ENCODE data around the gene PKNOX2.

DNA sequence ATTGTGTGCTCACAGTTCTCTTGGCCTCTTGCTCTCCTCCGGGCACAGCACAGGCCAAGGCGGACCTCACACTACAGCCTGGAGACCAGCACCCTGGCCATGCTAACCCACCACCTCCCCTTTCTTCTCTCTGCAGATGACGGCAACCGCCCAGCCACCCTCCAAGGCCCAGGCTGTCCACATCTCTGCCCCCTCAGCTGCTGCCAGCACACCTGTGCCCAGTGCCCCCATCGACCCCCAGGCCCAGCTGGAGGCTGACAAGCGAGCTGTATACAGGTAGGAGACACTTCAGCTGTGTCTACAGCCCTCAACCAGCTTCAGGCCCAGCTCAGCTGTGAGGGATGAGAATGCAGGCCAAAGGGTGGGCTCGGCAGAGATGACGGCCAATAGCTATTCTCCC is 203.2 kb downstream of the PKNOX2 start:
- TF ChIP-seq, protein P1, sequence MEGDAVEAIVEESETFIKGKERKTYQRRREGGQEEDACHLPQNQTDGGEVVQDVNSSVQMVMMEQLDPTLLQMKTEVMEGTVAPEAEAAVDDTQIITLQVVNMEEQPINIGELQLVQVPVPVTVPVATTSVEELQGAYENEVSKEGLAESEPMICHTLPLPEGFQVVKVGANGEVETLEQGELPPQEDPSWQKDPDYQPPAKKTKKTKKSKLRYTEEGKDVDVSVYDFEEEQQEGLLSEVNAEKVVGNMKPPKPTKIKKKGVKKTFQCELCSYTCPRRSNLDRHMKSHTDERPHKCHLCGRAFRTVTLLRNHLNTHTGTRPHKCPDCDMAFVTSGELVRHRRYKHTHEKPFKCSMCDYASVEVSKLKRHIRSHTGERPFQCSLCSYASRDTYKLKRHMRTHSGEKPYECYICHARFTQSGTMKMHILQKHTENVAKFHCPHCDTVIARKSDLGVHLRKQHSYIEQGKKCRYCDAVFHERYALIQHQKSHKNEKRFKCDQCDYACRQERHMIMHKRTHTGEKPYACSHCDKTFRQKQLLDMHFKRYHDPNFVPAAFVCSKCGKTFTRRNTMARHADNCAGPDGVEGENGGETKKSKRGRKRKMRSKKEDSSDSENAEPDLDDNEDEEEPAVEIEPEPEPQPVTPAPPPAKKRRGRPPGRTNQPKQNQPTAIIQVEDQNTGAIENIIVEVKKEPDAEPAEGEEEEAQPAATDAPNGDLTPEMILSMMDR (conservative IDR thresholded peaks at IDR 0.05; ENCODE audit: low read length) = no peak
- no peak for TF ChIP-seq EZH2phosphoT487 (IDR thresholded peaks at IDR 0.05; ENCODE audit: borderline replicate concordance, low read depth, low read length)

Measured in OCI-LY7 (cell line).